GM19397 (cell line): ENCODE data around the gene RPL29.

Source experiments
- ATAC-seq: cut with Tn5 transposase; IDR thresholded peaks from one replicate; pipeline ENCODE4 v1.9.1; 2021; ENCODE audit warnings: mild to moderate bottlenecking, moderate library complexity; ENCODE audit not compliant: unreplicated experiment

RPL29 gene

DNA sequence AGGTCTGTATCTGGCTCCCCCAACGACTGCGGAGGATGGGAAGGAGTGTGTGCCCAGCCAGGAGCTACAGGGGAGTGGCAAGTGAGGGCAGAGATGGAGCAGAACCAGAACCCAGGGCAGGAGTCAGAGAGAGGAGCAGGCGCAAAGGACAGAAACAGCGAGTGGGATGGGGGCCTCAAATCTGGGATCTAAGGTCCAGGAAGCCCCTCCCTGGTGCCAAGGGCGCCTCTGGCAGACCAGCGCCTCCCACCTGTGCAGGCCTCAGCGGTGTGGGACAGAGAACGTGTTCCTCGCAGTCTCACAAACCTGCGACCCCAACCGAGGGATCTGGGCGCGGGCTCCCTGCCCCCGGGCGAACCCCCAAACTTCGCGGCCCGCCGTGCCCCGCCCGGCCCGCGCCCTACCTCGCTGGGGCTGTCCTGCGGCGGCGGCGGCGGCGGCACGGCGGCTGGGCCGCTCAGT, 28.7 kb downstream of the RPL29 start:
- ATAC-seq: peak; percentile 29

DNA sequence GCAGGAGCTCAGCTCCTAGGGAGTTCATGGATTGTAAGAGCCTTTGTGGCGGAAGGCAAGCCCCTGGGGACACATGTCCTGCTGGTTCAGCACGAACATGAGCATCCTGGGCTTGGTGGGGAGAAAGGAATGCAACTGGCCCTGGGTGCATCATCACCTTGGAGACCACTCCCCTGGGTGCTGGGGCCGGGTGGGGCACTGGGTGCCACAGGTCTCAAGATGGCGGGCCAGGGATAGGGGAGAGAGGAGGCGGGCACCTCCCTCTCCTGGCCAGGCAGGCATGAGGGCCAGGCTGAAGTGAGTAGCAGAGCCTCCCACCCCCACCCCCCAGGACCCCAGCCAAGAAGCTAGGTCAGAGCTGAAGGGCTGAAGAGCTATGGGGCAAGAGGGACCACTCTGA, 29.2 kb downstream of the RPL29 start:
- no peak for ATAC-seq

GRCh38 chr3:51966016-51966415, 29.7 kb downstream of the RPL29 start:
- no peak for ATAC-seq

DNA sequence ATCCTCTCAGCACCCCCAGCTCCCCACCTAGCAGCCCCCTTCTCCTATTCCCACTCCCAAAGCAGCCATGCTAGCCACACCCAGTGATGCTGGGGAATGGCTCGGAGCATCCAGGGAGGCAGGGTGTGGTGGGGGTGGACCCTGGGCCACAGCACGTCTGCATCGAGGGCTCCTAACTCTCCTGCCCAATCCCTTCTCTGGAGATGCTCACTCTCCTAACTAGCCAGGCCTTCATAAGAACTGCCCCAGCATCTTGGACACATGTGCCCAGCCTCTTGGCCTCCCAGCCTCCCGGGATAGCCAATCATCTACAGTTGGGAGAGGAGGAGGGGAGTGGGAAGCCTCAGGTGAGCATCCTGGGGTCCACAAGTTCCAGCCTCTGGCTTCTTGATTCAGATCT, 31.2 kb downstream of the RPL29 start:
- no peak for ATAC-seq

GRCh38 chr3:51963951-51964451, 31.7 kb downstream of the RPL29 start:
- ATAC-seq: no peak

- no peak for ATAC-seq
Measured at GRCh38 chr3:51962854-51963530, 32.7 kb downstream of the RPL29 start.

DNA sequence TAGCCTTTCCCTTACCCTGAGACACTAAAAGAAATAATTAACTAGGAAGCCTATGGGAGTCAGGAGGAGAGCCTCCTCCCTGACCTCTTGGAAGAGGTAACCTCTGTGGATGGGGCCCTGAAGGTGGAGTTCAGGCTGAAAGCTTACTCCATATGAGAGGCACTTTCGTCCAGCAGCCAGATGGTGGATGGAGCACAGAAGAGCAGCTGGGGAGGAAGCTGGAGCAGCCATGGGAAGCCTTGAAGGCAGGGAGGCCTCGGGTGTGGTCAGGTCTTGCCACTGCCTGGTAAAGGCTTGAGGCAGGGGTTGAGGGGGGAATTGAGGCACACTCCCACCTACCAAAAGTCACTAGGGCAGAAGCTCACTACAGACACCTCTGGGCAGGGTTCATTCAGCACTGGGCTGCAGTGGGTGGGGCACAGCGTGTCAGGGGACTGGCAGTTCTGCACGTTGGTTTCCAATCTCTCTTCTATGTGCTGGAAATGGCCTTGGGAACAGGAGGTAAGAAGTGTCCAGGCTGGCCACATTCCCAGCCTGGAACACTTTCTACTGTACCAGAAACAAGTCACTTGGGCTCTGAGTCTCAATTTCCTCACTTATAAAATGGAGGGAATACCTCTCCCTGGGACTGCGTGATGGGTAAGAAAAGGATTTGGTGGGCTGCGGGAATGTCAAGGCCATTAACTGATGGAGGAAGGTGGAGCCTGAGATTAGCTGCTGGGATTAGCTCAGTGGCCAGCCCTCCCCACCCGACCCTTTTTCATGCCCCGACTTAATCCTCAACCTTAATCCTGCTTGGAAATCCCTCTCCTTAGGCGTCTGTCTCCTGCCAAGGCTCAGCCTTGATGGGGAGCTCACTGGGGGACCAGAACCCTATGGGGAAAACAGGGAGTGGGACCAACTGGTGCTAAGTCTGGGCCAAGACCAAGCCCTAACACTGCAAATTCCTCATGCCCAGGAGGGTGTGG, 33.8 kb downstream of the RPL29 start:
- ATAC-seq: no peak

DNA sequence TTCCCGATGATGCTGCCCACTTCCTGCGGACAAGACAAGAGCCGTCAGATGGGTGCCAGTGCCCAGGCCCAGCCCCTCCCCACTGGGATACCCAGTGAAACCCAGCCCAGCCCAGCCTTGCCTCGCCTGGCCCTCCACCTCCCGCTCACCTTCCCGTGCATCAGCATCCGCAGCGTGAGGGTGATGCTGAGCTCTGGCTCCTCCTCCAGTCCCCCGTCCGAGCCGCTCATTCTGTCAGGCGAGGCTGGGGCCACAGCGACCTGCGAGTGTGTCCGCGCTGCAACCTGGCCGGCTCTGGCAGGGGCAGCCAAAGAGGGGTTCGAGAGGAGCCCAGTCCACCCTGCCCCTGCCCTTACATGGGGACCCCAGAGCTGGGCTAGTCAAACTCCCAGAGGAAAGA, 34.7 kb downstream of the RPL29 start:
- ATAC-seq: no peak

DNA sequence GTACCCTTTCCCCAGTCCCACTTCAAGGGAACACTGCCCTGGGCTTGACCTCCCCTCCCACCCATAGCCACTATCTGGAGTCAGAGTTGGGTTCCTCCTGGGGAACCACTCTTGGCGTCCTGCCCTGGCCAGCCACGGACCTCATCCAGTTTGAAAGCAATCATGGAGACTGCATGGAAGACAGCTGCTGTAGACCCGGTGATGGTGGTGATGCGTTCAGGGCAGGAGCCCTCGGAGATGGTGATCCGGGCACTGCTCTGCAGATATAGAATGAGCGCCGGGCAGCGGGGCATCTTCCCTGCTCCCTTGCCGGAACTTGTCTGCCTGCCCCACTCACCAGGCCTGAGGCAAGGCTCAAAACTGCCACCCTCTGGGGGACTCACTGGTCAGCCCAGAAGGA, 35.3 kb downstream of the RPL29 start:
- ATAC-seq: no peak

DNA sequence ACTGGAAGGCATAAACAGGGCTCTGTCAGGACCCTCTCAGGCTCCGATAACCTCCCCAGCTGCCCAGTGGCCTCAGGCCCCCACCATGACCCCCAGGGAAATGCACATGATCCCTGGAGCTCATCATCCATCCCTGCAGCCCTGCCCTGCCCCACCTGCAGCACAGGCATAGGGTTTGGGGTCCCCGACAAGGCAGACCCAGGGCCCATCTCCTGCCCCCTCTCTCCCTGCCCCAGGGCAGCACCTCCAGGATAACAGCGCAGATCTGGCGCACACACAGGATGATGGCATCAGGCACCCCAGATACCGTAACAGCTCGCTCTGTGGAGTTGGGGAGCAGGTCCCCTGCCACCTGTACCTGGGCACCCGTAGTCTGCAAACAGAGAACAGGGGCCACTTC, 36.0 kb downstream of the RPL29 start:
- ATAC-seq: no peak

- ATAC-seq: no peak
Measured at GRCh38 chr3:51958603-51959521, 36.8 kb downstream of the RPL29 start.

GRCh38 chr3:51957520-51958205, 38.0 kb downstream of the RPL29 start:
- no peak for ATAC-seq

- ATAC-seq: no peak
Measured at GRCh38 chr3:51955893-51956770, 39.6 kb downstream of the RPL29 start.

- no peak for ATAC-seq
Measured at GRCh38 chr3:51955175-51955892, 40.4 kb downstream of the RPL29 start, which contains the start of gene GPR62. Gene GPR62, plus strand, starts transcription at chr3:51955381. Its CDS starts 272 bp downstream, at chr3:51955653.

- ATAC-seq: no peak
Measured at GRCh38 chr3:51954713-51955112, 41.0 kb downstream of the RPL29 start.

- no peak for ATAC-seq
Measured at GRCh38 chr3:51954105-51954504, 41.6 kb downstream of the RPL29 start.

DNA sequence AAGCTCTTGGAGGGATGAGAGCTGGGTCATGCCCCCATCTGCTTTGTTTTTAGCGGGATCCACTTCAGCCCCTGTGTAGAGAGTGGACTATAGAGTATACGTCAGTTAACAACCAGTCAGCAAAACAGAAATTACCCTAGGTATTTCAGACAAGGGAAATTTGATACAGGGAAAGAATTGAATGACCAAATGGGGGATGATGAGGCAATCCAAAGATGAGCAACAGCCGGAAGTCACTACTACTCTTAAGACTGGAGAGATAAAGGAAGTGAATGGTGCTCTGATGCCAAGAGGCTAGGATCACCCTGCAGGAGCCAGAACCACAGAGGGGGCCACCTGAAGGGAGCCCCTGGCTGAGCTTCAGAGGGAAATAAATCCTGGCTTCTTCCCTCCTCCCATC, 42.2 kb downstream of the RPL29 start:
- no peak for ATAC-seq

DNA sequence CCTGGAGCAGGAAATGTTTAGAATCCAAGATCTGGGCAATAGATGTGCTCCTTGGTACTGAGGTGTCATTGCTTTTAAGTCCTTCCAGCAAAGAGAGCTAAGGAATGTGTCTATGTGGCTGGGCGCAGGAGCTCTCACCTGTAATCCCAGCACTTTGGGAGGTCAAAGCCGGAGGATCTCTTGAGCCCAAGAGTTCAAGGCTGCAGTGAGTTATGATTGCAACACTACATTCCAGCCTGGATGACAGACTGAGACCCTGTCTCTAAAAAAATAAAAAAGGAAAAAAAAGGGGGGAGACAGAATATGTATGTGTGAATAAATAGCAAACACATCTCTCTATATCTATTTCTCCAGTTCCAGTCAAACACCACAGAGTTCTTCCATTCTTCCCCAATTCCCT, 44.8 kb downstream of the RPL29 start:
- ATAC-seq: no peak
